Duodenal mucosa (tissue), 2 donors: ENCODE measurements around the gene MAMDC4.

Experiments
- H3K27ac ChIP-seq: one replicate; pipeline ENCODE4 v1.7.0; 2013; ENCODE audit warnings: low read depth, low read length
- H3K27me3 ChIP-seq, 2 donors: one replicate each; pipeline ENCODE4 v1.7.0; 2013; ENCODE audit warnings: low read length in 2 of 2, control low read depth in 1 of 2; ENCODE audit not compliant: insufficient read depth in 2 of 2, control insufficient read depth in 1 of 2
- H3K36me3 ChIP-seq, 2 donors: one replicate each; pipeline ENCODE4 v1.7.0; 2013; ENCODE audit warnings: low read length in 2 of 2, control low read depth in 1 of 2; ENCODE audit not compliant: insufficient read depth in 2 of 2, control insufficient read depth in 1 of 2
- H3K4me1 ChIP-seq, 2 donors: one replicate each; pipeline ENCODE4 v1.7.0; 2013; ENCODE audit warnings: low read length in 2 of 2, control low read depth in 1 of 2; ENCODE audit not compliant: insufficient read depth in 2 of 2, control insufficient read depth in 1 of 2
- H3K4me3 ChIP-seq, 2 donors: one replicate each; pipeline ENCODE4 v1.7.0; 2013; ENCODE audit warnings: low read length in 2 of 2, low read depth in 1 of 2
- H3K9ac ChIP-seq, 2 donors: one replicate each; pipeline ENCODE4 v1.7.0; 2013; ENCODE audit warnings: low read length in 2 of 2, low read depth in 1 of 2
- H3K9me3 ChIP-seq, 2 donors: one replicate each; pipeline ENCODE4 v1.7.0; 2013; ENCODE audit warnings: low read length in 2 of 2, control low read depth in 1 of 2; ENCODE audit not compliant: control insufficient read depth in 1 of 2

MAMDC4 gene

GRCh38 chr9:136890661-136891060, 38.5 kb downstream of the MAMDC4 start:
- Histone ChIP-seq H3K36me3 (peaks cover 6 to 35% of the 10 kb centered on the region in 2 donors), H3K27ac (no peak overlapping the region), H3K27me3 (no peaks in the 10 kb centered on the region), H3K4me3 (no peak overlapping the region), H3K4me1 (peaks cover 10 to 14% of the 10 kb centered on the region in 2 donors), H3K9ac (no peak overlapping the region), H3K9me3 (no peaks in the 10 kb centered on the region)

GRCh38 chr9:136896027-136896426, 43.9 kb downstream of the MAMDC4 start:
- Histone ChIP-seq H3K9me3 (no peaks in the 10 kb centered on the region), H3K27me3 (no peaks in the 10 kb centered on the region), H3K4me3 (no peak overlapping the region), H3K27ac (no peak overlapping the region), H3K36me3 (peaks cover 17 to 35% of the 10 kb centered on the region in 2 donors), H3K4me1 (peaks cover 14 to 23% of the 10 kb centered on the region in 2 donors), H3K9ac (no peak overlapping the region)

- Histone ChIP-seq H3K4me3 (no peak overlapping the region), H3K9me3 (no peaks in the 10 kb centered on the region), H3K36me3 (peaks cover 17 to 32% of the 10 kb centered on the region in 2 donors), H3K27me3 (no peaks in the 10 kb centered on the region), H3K27ac (no peak overlapping the region), H3K9ac (no peak overlapping the region), H3K4me1 (peaks cover 37 to 45% of the 10 kb centered on the region in 2 donors)
These were observed 46.4 kb downstream of the MAMDC4 start for GRCh38 chr9:136898483-136899100.

GRCh38 chr9:136899196-136899595, 47.0 kb downstream of the MAMDC4 start:
- Histone ChIP-seq H3K27ac (no peak overlapping the region), H3K9ac (no peak overlapping the region), H3K4me1 (peaks cover 37 to 45% of the 10 kb centered on the region in 2 donors), H3K36me3 (peaks cover 17 to 30% of the 10 kb centered on the region in 2 donors), H3K4me3 (no peak overlapping the region), H3K27me3 (no peaks in the 10 kb centered on the region), H3K9me3 (no peaks in the 10 kb centered on the region)

- Histone ChIP-seq H3K9ac (peak overlapping the region in 1 of 2 donors; percentile 71), H3K4me1 (peaks cover 37 to 45% of the 10 kb centered on the region in 2 donors), H3K9me3 (no peaks in the 10 kb centered on the region), H3K27me3 (no peaks in the 10 kb centered on the region), H3K36me3 (peaks cover 16 to 17% of the 10 kb centered on the region in 2 donors), H3K27ac (peak overlapping the region; percentile 93), H3K4me3 (peak overlapping the region in 1 of 2 donors; percentile 0)
These were observed 48.4 kb downstream of the MAMDC4 start for GRCh38 chr9:136900556-136900955.

DNA sequence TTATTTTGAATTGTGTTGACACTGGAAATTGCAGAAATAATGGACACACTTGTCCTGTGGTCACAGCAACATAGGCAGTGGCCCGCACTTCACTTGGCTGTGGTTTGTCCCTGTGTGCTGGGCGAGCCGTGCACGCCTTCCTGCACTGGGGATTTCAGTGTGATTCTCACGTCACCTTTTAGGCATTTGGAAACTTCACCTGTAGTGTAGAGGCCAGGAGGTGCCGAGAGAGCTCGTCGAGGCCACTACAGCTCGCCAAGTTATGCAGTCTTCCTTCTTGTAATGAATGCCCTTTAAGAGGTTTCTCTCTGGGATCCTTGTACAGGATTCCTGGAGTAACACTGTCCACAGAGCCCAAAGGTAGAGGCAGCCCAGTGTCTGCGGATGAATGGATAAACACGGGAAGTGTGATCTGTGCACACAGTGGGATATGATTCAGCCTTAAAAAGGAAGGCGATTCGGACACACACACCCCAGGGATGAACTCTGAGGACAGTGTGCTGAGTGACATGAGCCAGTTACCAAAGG, 48.9 kb downstream of the MAMDC4 start:
- peaks cover 16 to 17% of the 10 kb centered on the region in 2 donors for H3K36me3 ChIP-seq
- peak overlapping the region; percentile 93 for H3K27ac ChIP-seq
- no peaks in the 10 kb centered on the region for H3K9me3 ChIP-seq
- H3K4me3 ChIP-seq, result peak overlapping the region; percentile 60
- peak overlapping the region; percentile 71 to 77 for H3K9ac ChIP-seq
- peaks cover 37 to 45% of the 10 kb centered on the region in 2 donors for H3K4me1 ChIP-seq
- no peaks in the 10 kb centered on the region for H3K27me3 ChIP-seq

DNA sequence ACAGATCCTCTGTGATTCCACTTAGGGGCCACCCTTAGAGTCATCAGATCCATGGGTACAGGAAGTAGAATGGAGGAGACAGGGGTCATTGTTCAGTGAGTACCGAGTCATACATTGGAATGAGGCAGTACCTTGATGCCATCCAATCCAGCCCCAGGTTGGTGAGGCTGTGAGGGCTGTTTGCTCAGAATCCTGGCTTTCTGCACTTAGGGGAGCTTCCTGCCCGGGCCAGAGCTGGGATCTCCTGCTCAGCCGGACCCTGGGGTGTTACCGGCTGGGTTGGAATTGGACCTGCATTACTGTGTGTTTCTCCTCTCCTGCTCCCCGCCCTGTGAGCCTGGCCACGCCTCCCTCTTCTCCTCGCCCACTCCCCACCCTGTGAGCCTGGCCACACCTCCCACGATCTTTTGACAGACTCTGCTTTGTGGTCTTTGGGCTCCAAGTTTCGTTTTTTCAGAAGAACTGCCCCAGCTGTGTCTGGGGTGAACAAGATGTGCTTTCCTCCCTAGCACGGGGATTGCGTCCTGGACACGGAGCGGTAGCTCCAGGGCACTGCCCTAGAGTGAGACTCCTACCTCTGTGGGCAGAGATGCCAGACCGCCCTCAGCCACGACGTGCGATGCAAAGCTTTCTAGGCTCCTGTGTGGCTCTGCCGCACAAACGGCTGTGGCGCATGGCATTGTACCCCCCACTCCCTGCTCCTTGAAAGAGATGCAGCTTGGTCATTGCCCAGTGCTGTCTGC, 49.5 kb downstream of the MAMDC4 start:
- Histone ChIP-seq H3K36me3 (peaks cover 16 to 24% of the 10 kb centered on the region in 2 donors), H3K9ac (peak overlapping the region; percentile 71 to 77)

GRCh38 chr9:136902259-136902821, 50.2 kb downstream of the MAMDC4 start:
- Histone ChIP-seq H3K4me1 (peaks cover 37 to 45% of the 10 kb centered on the region in 2 donors), H3K27me3 (no peaks in the 10 kb centered on the region), H3K9me3 (no peaks in the 10 kb centered on the region), H3K9ac (peak overlapping the region; percentile 71 to 77), H3K27ac (peak overlapping the region; percentile 93), H3K36me3 (peaks cover 21 to 30% of the 10 kb centered on the region in 2 donors), H3K4me3 (peak overlapping the region; percentile 60)

More for the DNA sequence above, 49.5 kb downstream of the MAMDC4 start:
- peak overlapping the region; percentile 93 for H3K27ac ChIP-seq
- H3K4me1 ChIP-seq, result peaks cover 37 to 45% of the 10 kb centered on the region in 2 donors
- no peaks in the 10 kb centered on the region for H3K27me3 ChIP-seq
- peak overlapping the region; percentile 60 for H3K4me3 ChIP-seq
- H3K9me3 ChIP-seq, result no peaks in the 10 kb centered on the region

DNA sequence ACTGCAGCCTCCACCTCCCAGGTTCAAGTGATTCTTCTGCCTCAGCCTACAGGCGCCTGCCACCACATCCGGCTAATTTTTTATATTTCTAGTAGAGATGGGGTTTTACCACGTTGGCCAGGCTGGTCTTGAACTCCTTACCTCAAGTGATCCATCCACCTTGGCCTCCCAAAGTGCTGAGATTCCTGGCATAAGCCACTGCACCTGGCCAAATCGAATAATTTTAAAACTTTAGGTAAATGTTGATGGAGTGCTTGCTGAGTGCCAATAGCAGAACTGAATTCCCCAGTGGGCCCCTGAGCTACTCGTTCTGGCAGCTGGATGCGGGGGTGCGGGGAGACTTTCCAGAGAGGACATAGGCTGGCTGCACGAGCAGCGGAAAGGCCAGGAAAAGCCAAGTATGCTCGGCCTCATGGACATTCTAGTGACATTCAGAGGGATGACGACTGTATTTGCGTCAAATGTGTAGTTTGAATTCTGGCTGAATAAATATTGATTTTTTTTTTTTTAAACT, 51.0 kb downstream of the MAMDC4 start:
- Histone ChIP-seq H3K4me1 (peaks cover 37 to 45% of the 10 kb centered on the region in 2 donors), H3K9me3 (no peaks in the 10 kb centered on the region), H3K27me3 (no peaks in the 10 kb centered on the region), H3K9ac (no peak overlapping the region), H3K27ac (peak overlapping the region; percentile 93), H3K4me3 (no peak overlapping the region), H3K36me3 (peaks cover 29 to 38% of the 10 kb centered on the region in 2 donors)
